Spinal cord (tissue), 4 donors: Measurements from ENCODE around the gene DGAT2L6. TPM values are rescaled to one million over a fixed set of nuclear protein-coding genes. Genes with fewer than 3 reads are reported as not detected.

Experiments
- polyA plus RNA-seq, 2 donors: library from polyadenylated mRNA; unstranded; fragments of 120-200 nt; gene quantifications; one replicate each; pipeline ENCODE4 v1.2.1, GENCODE V29; 2013; ENCODE audit not compliant: insufficient read length in 2 of 2
- small RNA-seq: library from RNA; depleted of rRNA; stranded (forward); fragments of <200 nt; gene quantifications from one replicate; pipeline ENCODE3, GENCODE V24; 2014; ENCODE audit warnings: low replicate concordance
- total RNA-seq, 2 donors: library from RNA; depleted of rRNA in 1 of 2; stranded (reverse); fragments of 120-200 nt in 1 of 2; fragments of >200 nt in 1 of 2; gene quantifications; one replicate each; pipeline versions ENCODE4 v1.2.3 to v1.2.4, GENCODE V29; 2013 to 2014

The DGAT2L6 gene
- total and polyA plus RNA-seq, 4 donors = not detected

Small RNA genes within 50 kb of the gene (small RNA-seq; reads per million reads assigned to genes)
- gene RNA5SP507 = 0.06 reads per million

Other genes starting within 250 kb of the DGAT2L6 start
- not detected for gene AWAT2, start 127.5 kb upstream of the DGAT2L6 start, total RNA-seq
- not detected for gene AWAT2, start 127.5 kb upstream of the DGAT2L6 start, polyA plus RNA-seq
- gene OTUD6A, start 115.0 kb upstream of the DGAT2L6 start, total RNA-seq = not detected
- not detected for gene OTUD6A, start 115.0 kb upstream of the DGAT2L6 start, polyA plus RNA-seq
- 10 to 100 TPM; 65.2 to 79.5 TPM for gene IGBP1, start 44.0 kb upstream of the DGAT2L6 start, total RNA-seq
- gene IGBP1, start 44.0 kb upstream of the DGAT2L6 start, polyA plus RNA-seq = 10 to 100 TPM; 65.9 to 73.7 TPM
- gene AWAT1, start 57.2 kb downstream of the DGAT2L6 start, total RNA-seq = not detected
- gene AWAT1, start 57.2 kb downstream of the DGAT2L6 start, polyA plus RNA-seq = not detected
- under 1 TPM; 0.06 to 0.30 TPM for gene P2RY4, start 82.7 kb downstream of the DGAT2L6 start, total RNA-seq
- under 1 TPM; 0.16 to 0.17 TPM for gene P2RY4, start 82.7 kb downstream of the DGAT2L6 start, polyA plus RNA-seq
- not detected for gene ARR3, start 90.9 kb downstream of the DGAT2L6 start, total RNA-seq
- under 1 TPM in 1 of 2 donors, not detected in 1; 0.45 TPM for gene ARR3, start 90.9 kb downstream of the DGAT2L6 start, polyA plus RNA-seq
- gene RAB41, start 104.7 kb downstream of the DGAT2L6 start, total RNA-seq = not detected
- 1 to 10 TPM; 1.9 to 2.2 TPM for gene RAB41, start 104.7 kb downstream of the DGAT2L6 start, polyA plus RNA-seq
- 10 to 100 TPM; 44.9 to 55.8 TPM for gene PDZD11, start 112.4 kb downstream of the DGAT2L6 start, total RNA-seq
- 10 to 100 TPM; 71.5 to 82.2 TPM for gene PDZD11, start 112.4 kb downstream of the DGAT2L6 start, polyA plus RNA-seq
- 1 to 10 TPM; 6.3 to 8.8 TPM for gene KIF4A, start 112.6 kb downstream of the DGAT2L6 start, total RNA-seq
- gene KIF4A, start 112.6 kb downstream of the DGAT2L6 start, polyA plus RNA-seq = 1 to 10 TPM; 9.4 to 9.6 TPM
- gene GDPD2, start 245.8 kb downstream of the DGAT2L6 start, total RNA-seq = 1 to 10 TPM; 6.5 to 9.6 TPM
- 10 to 100 TPM; 35.0 to 45.3 TPM for gene GDPD2, start 245.8 kb downstream of the DGAT2L6 start, polyA plus RNA-seq